Left colon (tissue), 2 donors: ENCODE data around the gene CYSTM1. TPM values are rescaled to one million over a fixed set of nuclear protein-coding genes. Genes with fewer than 3 reads are reported as not detected.
"Not testable (repeated sequence)": the region's sequence is repeated elsewhere in the genome, so short reads cannot be mapped to it uniquely, and the experiment has no call there.

Experiments
- ATAC-seq: fragments of 200-7000 bp; cut with Tn5 transposase; one replicate; pipeline ENCODE4 v1.9.1; 2020; ENCODE audit warnings: mild to moderate bottlenecking, moderate library complexity
- DNase-seq, 2 donors: peaks; one replicate each; pipeline ENCODE4 v3.0.0-alpha.2; 2020
- intact Hi-C, 2 donors: fragments of 100-400 bp; cut with DNase I in 1 of 2; cut with micrococcal nuclease in 1 of 2; formaldehyde crosslinking; loops; one replicate each; pipeline versions ENCODE4 v1.11.2 to v1.14.0; 2022; cut with DNase I, micrococcal nuclease
- total RNA-seq, 2 donors: library from RNA; stranded (reverse); fragmentation: NEBNext Ultra II Directional; extraction: Animal tissue kit (Norgen Biotek cat#: 25700); gene quantifications; one replicate each; pipeline ENCODE4 v1.2.1, GENCODE V29; 2021
- donor health status: DM: no; HTN: no; CAD: no.
- donor health status: DM: yes; HTN: yes; CAD: no.

Gene CYSTM1
- total RNA-seq, 2 donors from 2014 or later = 162 to 163 TPM

DNA sequence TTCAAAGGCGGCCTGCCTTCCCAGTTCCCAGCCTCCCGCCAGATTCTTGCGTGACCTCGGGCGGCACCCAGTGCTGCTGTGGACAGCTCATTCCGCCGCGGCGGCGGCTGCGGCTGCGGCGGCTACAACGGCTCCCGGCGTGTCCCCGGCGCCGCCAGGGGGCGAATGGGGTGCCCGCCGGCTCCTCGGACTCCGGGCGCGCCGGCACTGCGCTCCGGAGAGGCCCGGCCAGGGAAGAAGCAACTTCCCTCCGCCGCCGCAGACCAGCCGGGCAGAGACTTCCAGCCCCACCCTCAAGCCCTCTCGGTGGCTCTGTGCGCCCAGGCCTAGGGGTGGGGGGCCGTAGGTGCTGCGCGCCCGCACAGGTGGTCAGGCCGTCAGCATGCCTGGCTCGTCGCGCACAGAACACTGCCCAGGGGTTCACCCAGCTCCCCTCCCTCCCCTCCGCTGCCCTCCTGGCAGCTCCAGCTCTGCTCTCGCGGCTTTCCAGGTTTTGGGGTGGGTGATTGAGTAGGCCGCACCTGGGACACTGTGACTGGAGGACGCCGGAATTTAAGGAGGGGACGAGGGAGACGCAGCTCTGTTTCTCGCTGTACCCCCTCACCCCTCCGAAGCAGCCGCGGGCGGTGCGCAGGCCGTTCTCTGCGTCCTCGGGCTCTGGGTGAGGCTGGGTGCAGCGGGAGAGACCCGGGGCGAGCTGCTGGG lies 29.0 kb upstream of the CYSTM1 start:
- peak; percentile 96 for ATAC-seq
- intact Hi-C loops = loop anchor here in 1 of 2 donors (10.0 kb wide), 1 partner anchor 71 kb away; no protein-coding TSS in a partner anchor
- DNase-seq = peak; percentile 54 to 79

DNA sequence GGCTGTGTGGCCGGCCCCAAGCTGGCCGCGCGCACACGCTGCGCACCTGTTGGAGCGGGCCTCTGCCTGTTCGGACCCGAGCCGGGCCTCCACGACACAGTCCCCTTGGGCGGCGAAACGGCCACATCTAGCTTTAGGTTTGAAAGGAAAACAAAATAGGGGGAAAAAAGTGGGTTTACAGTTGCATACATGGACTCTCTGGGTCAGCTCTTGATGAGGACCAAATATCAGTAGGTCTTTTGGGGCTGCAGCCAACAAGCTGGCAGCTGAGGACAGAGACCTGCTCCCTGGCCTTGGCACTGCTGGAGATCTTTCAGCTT lies 28.5 kb upstream of the CYSTM1 start:
- ATAC-seq = no peak
- no peak for DNase-seq
- intact Hi-C loops = loop anchor here in 1 of 2 donors (10.0 kb wide), 1 partner anchor 72 kb away; no protein-coding TSS in a partner anchor

DNA sequence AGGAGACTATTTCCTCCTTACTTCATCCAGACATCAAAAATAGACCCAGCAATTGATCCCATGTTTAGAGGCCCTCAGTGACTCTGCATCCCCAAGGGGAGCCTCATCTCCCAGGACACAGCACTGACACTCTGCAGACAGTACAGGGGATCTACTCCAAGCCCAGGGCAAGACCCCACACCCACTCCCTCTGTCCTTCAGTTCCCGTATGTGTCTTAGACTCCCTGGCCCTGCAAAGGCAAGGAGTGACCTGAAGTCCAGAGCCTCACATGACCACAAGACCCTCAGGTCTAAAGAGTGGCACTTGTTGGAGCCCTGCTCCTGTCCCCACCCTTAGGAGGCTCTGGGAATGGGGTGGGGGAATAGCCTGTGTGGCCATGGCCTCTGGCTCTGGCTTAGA lies 27.5 kb upstream of the CYSTM1 start:
- DNase-seq (no peak), ATAC-seq (no peak)
- intact Hi-C loops = loop anchor here in 1 of 2 donors (10.0 kb wide), 1 partner anchor 73 kb away; no protein-coding TSS in a partner anchor

DNA sequence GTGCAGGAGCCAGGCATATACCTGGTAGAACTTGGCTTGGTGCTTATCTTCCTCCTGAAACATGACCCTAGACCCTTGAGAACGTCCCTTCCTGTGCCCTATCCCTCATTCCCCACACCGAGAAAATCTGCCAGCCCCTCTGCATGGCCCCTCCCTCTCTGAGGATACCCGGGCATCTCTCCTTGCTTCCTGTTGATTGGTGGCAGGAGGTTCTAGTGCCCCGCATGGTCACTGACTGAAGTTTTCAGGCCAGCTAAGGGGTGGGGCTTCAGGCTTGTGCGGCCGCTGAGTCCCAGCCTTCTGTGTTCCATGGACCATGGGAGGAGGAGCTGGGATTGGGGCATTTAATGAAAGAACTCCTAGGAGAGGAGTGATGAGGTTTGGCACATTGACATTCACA lies 26.5 kb upstream of the CYSTM1 start:
- DNase-seq = no peak
- intact Hi-C loops = loop anchor here in 1 of 2 donors (10.0 kb wide), 1 partner anchor 74 kb away; no protein-coding TSS in a partner anchor
- no peak for ATAC-seq

DNA sequence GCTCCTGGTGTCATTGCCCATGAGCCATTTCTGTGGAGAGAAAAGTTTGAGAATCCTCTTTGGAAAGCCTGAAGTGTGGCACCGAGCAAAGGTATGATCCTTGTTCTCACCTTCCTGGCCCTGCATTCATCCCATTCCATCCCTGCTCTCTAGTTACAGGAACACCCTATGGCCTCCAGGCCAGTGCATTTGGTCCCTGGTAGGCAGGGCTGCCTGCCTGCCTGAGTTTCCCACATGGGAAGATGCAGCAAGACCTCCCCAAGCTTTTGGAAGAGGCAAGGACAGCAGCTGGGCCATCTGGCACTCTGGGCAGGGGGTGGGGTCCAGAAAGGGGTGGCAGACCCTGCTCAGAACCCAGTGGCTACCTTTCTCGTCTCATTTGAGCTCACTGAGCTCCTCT lies 24.8 kb upstream of the CYSTM1 start:
- DNase-seq = no peak
- no peak for ATAC-seq
- intact Hi-C loops = no loop called here

DNA sequence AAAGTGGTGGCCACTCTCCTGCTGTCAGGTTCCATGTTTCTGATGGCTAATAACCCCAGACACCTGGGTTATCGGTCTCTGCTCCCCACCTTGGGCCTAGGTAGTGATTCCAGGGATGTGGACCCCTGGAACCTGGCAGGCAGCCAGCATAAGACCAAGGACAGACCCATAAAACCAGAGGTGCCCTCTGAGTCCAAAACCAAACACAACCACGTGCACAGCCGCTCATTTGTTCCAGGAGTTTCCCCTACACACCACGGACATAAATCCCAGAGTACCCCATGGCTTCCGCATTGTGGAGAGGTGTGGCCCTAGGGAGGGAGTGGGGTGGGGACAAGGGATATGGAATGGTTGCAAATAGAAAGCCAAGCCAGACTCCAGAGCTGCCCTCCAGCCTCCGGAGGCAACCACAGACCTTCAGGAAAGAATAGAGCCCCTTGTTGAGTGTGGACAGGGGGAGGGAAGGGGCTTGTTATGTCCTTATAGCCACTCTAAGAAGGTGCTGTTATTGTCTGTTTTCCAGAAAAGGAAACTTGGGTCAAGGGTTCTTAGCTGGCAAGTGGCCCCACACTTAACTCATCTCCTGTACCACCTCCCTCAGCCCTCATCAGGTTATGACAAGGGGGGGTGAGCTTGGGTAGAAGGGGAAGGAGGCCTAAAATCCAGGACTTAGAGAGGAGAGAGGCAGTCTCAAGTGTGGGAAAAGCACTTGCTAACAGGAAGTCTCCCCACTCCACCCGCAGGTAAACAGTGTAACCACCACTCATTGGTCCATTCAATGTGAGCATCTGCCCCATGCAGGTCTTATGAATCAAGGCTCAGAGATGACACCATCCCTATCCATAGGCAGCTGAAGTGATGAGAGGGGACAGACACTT lies 23.6 kb upstream of the CYSTM1 start:
- DNase-seq = peak in 1 of 2 donors; percentile 23
- peak; percentile 88 for ATAC-seq
- intact Hi-C loops = no loop called here

DNA sequence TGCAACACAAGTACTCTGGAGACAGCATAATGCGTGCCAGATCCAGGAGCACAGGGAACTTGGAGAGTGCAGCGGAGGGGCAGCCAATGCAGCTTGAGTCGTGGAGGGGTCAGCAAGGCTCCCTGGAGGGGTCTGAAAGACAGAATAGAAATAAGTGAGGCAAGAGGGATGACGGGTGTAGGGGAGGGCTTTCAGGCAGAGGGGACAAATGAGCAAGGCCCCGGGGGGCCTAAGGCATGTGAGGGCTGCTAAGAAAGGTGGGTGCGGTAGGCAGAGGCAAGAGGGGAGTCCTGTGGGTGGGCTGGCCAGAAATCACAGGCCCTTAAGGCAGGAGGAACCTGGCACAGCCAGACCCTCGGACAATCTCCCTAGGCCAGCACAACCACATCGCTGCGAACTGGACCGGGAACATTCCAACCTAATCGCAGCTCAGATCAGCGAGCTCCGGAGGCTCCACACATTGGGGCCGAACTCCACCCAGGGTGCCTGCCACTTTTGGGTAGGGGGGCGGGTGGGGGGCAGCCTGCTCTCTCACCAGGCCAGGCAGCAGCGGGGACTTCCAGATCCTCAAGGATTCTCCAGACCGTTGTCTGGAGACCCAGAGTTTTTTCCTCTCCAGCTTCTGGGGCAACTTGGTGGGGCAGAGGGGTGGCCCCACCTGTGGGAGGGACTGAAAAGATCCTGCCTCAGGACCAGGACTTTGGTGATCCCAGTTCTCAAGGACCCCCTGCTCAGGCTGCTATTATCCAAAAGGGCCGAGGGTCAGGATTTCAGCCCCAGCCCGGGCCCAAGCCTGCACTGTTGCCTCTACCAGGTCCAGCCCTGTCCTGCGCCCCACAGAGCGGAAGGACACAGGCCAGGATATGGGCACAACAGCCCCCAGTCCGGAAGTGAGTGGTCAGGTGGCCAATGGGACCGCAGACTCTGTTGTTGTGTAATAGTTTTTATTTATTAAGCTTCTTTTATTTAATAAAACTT lies 22.7 kb upstream of the CYSTM1 start:
- no peak for DNase-seq
- ATAC-seq = no peak
- intact Hi-C loops = no loop called here

DNA sequence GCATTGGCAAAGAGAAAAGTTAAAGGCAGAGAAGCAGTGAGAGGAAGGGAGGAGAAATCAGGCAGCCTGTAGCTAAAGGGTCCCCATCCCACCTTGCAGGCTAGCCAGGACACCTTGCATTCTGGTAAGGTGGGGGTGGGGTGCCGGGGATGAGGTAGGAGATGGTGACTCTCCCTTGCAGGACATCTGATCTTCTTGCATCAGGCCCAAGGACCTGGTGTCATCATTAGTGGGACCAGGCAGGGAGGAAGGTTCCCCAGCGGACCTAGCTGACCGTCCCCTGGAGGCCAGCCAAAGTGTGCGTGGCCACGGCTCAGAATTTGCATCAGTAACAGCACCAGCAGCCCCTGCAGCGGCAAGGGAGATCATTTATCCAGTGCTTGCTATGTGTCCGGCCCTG lies 21.7 kb upstream of the CYSTM1 start:
- ATAC-seq (no peak), DNase-seq (no peak)
- intact Hi-C loops = no loop called here

DNA sequence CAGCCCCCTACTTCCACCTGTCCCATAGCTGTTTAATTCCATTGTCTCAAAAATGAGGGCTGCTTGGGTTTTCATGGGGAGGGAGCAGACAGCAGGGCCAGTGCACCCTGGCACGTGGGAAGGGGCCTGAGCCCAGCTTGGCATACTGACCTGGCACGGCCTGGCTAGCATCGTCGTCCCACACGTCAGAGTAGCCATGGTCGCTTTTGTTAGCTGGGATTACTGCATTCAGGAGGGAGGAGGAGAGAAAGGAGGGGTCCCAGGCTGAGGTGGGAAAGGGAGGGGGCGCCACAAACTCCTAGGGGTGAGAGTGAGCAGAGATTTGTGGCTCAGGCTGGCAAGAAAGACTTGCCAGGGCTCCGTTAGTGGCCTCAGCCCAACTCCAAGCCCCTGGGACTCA lies 21.1 kb upstream of the CYSTM1 start:
- DNase-seq = no peak
- ATAC-seq = no peak
- intact Hi-C loops = no loop called here

DNA sequence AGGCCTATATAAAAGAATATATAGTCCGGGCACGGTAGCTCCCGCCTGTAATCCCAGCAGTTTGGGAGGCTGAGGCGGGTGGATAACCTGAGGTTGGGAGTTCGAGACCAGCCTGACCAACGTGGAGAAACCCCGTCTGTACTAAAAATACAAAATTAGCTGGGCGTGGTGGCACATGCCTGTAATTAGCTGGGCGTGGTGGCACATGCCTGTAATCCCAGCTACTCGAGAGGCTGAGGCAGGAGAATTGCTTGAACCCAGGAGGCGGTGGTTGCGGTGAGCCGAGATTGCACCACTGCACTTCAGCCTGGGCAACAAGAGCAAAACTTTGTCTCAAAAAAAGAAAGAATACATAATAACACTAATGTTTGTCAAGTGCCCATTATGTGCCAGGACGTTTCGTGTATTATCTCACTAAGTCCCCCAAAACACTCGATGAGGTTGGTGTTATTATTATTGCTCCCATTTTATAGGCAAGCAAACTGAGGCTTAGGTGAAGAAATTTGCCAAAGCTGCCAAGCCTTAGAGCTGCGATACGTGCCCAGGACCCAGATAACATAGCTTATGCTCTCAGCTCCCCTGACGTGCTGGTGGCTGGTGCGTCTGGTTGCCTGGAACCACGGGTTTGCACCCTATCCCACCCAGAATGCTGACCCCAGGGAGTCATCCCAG lies 20.1 kb upstream of the CYSTM1 start:
- ATAC-seq, DNase-seq: not testable (repeated sequence)
- intact Hi-C loops = loop anchor here in 1 of 2 donors (5.0 kb wide), 1 partner anchor 83 kb away; no protein-coding TSS in a partner anchor

DNA sequence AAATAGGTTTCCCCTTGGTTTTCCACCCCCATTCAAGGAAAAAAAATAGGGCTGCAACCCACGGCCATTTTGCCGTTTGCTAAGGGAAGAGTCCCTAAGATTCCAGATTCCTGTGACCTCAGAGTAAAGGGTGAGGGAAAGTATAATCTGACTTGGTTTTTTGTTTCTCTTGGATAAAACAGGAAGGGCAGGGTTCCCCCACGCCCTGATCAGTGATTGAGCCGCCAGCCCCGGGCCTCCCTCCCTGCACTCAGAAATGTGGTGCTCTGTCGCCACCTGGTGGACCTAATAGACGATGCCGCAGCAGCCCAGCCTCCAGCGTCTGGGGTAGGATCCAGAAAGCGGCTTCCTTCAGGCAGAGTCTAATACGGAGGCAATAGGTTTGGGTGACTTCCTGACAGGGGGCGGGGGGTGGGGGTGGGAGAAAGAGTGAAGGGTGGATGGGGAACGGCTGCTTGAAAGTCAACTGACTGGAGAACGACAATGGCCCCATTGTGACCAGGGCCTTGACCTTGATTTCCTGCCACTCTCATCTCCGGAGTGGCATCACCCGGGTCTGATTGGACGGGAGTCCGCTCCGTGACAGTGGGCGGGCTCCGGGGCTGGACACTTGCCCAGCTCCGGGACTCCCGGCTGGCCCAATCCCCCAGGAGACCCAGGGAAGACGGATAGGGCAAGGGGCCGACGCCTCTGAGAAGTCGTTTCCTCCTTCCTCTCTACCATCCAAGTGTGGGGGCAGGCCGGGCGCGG lies 17.8 kb upstream of the CYSTM1 start:
- peak; percentile 82 to 93 for DNase-seq
- intact Hi-C loops = loop anchor here in 1 of 2 donors (5.0 kb wide), 1 partner anchor 85 kb away; no protein-coding TSS in a partner anchor
- ATAC-seq = peak; percentile 96

DNA sequence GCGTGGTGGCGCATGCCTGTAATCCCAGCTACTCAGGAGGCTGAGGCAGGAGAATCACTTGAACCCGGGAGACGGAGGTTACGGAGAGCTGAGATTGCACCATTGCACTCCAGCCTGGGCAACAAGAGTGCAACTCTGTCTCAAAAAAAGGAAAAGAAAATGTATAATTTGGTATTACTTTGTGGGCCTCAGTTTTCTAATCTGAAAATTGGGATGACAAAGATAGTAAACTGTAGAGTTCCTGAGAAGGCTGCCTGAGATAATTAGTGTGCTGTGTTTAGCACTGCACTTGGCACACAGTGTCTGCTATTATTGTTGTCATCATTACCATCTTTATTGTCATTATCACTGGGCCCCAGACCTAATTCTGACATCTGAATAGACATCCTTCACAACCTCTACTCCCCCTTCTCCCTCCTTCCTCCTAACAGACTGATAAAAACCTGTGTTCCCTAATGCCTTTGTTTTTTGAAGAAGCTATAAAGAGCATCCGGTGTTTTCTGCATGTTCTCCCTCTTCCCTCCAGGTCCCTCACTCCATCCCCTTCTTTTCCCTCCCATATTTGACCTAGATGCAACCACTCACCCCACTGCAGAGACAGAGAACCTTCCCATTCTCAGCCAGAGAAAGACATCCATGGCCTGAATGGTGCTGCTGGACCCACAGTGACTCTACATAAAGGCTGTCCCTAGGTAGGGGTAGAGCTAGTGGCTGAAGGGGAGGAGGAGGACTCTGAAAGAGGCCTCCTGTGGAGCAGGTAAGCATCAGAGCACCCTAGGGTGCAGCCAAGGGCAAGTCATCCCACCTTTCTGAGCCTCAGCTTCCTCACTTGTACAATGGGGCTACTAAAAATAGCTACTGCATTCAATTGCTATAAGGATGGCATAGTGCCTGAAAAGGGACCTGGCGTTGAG lies 15.7 kb upstream of the CYSTM1 start:
- intact Hi-C loops = loop anchor here in 1 of 2 donors (5.0 kb wide), 1 partner anchor 87 kb away; no protein-coding TSS in a partner anchor
- DNase-seq (no peak), ATAC-seq (no peak)

DNA sequence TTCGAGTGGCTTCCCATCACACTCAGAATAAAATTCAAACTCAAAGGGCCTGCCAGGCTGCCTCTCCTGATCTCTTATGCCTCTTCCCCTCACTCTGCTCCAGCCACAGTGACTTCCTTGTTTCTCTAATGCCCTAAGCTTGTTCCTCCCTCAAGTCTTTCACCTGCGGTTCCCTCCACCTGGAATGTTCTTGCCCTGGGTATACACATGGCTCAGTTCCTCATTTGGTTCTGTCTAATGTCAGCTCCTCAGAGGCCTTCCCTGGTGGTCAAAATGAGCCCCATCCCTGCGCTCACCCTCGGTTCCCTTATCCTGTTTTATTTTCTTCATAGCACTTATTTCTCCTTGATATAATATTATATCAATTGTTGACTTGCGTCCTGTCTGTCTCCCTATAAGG lies 12.7 kb upstream of the CYSTM1 start:
- ATAC-seq (no peak), DNase-seq (no peak)
- intact Hi-C loops = no loop called here

DNA sequence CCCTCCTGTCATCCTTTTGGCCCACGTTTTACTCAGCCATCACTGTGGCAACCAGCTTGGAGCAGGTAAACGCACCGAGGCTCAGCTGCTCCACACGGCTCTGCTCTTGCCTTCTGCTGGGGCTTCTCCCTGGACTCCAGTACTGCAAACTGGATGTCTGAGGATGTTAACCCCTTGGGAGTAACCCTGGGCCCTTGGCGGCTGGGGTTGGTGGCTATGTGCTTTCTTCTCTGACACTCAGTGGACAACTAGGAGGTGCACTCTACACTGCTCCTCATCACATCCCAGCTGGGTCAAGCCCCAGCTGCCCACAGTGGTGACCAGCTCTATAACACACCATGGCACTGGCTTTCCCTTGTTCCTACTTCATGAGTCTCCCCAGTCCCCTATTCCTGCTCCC lies 12.2 kb upstream of the CYSTM1 start:
- ATAC-seq (no peak), DNase-seq (no peak)
- intact Hi-C loops = no loop called here

DNA sequence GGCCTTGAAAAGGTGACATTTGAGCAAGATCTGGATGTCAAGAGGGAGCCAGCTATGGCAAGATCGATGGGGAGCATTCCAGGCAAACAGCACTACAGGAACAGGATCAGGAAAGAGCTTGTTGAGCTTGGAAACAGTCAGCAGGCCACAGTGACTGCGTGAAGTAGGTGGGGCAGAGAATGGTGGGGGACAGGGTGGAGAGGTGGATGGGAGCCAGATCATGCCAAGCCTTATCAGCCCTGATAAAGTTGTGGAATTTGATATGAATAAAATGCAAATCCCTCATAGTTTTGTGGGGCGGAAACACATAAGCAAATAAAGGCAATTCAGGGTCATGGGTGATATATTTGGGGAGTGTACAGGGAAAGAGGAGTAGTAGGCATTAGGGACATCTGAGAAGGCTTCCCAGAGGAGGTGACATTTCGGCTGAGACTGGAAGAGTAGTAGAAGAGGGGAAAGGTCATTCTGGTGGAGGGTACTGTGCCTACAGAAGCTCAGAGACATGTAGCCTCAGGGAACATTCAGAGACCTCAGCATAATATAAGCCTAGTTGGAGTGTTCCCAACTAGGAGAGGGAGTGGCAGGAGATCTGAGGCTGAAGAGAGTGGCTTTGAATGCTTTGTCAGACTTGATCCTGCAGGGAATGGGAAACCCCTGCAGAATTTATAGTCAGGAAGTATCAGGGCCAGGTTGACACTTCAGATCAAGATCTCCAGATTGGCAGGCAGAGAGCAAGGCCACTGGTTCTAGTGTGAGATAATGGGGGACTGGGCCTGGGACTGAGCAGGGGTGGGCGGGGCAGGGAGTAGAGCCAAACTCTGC lies 9.7 kb upstream of the CYSTM1 start:
- ATAC-seq (peak; percentile 88), DNase-seq (peak; percentile 59 to 89)
- intact Hi-C loops = no loop called here

DNA sequence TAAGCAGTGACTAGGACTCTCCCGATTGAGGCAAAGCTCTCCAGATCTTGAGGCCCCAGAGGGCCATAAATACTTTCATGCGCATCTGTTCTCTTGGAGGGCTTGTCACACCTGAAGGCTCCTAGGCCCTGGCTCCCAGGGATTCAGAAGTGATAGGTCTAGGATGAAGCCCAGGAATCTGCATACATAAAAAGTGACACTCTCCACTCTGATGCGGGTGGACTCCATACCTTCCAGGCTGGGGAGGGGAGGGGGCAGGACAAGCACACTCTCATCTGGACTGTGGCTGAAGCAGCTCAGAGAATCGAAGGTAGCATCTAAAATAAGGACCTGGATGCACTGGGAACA lies 9.1 kb upstream of the CYSTM1 start:
- ATAC-seq (no peak), DNase-seq (no peak)
- intact Hi-C loops = no loop called here
